C4-2B (cell line): ENCODE measurements around the gene MRPL40.

Experiments
- H3K27ac ChIP-seq: fragments of 450-650 bp; 2 replicates; pipeline ENCODE4 v1.5.1; 2017
- CTCF ChIP-seq: fragments of 450-650 bp; conservative IDR thresholded peaks from 2 replicates; pipeline ENCODE4 v1.5.1; 2017; ENCODE audit warnings: mild to moderate bottlenecking
- ZFX ChIP-seq: fragments of 450-650 bp; IDR thresholded peaks from 2 replicates; pipeline ENCODE4 v1.6.1; 2017

MRPL40 gene

GRCh38 chr22:19407649-19408606 is 24.4 kb upstream of the MRPL40 start:
- H3K27ac ChIP-seq, result no peak overlapping the region
- TF ChIP-seq CTCF, result no peak
- TF ChIP-seq ZFX, result no peak

- no peak for TF ChIP-seq CTCF
- TF ChIP-seq ZFX, result no peak
- no peak overlapping the region for H3K27ac ChIP-seq
These were observed 21.2 kb upstream of the MRPL40 start for GRCh38 chr22:19410941-19411689.

GRCh38 chr22:19411690-19412045 is 20.7 kb upstream of the MRPL40 start:
- H3K27ac ChIP-seq, result no peak overlapping the region
- TF ChIP-seq CTCF, result no peak
- TF ChIP-seq ZFX, result no peak

GRCh38 chr22:19412478-19412877 is 19.9 kb upstream of the MRPL40 start:
- TF ChIP-seq CTCF, result no peak
- no peak for TF ChIP-seq ZFX
- H3K27ac ChIP-seq, result no peak overlapping the region

- H3K27ac ChIP-seq, result no peak overlapping the region
- TF ChIP-seq ZFX (no peak), CTCF (no peak)
These were observed 19.4 kb upstream of the MRPL40 start for GRCh38 chr22:19412923-19413322.

- TF ChIP-seq ZFX, result no peak
- no peak for TF ChIP-seq CTCF
- H3K27ac ChIP-seq, result no peak overlapping the region
These were observed 13.3 kb upstream of the MRPL40 start for GRCh38 chr22:19419086-19419463.

- TF ChIP-seq ZFX, result no peak
- TF ChIP-seq CTCF, result no peak
- H3K27ac ChIP-seq, result no peak overlapping the region
These were observed 12.7 kb upstream of the MRPL40 start for GRCh38 chr22:19419464-19420178.
